GM19397 (cell line): Measurements from ENCODE around the gene TRAPPC8.
"Not testable (repeated sequence)": the region's sequence is repeated elsewhere in the genome, so short reads cannot be mapped to it uniquely, and the experiment has no call there.

ENCODE experiments used
- ATAC-seq: cut with Tn5 transposase; IDR thresholded peaks from one replicate; pipeline ENCODE4 v1.9.1; 2021; ENCODE audit warnings: mild to moderate bottlenecking, moderate library complexity; ENCODE audit not compliant: unreplicated experiment

TRAPPC8 gene

GRCh38 chr18:31942999-31943877, at the start of gene TRAPPC8:
Gene TRAPPC8 (minus strand): TSS chr18:31943128. CDS start chr18:31942764, 364 bp downstream.
- ATAC-seq: peak; percentile 83

- peak; percentile 99 for ATAC-seq
Observed at GRCh38 chr18:31990823-31991222, 47.9 kb upstream of the TRAPPC8 start.

- ATAC-seq: no peak
Observed at GRCh38 chr18:31983976-31984375, 41.0 kb upstream of the TRAPPC8 start.

GRCh38 chr18:31983020-31983419, 40.1 kb upstream of the TRAPPC8 start:
- no peak for ATAC-seq

GRCh38 chr18:31980863-31981262, 37.9 kb upstream of the TRAPPC8 start:
- no peak for ATAC-seq

- ATAC-seq: no peak
Observed at GRCh38 chr18:31979714-31980113, 36.8 kb upstream of the TRAPPC8 start.

- no peak for ATAC-seq
Observed at GRCh38 chr18:31978616-31979015, 35.7 kb upstream of the TRAPPC8 start.

- no peak for ATAC-seq
Observed at GRCh38 chr18:31977270-31977872, 34.4 kb upstream of the TRAPPC8 start.

GRCh38 chr18:31976242-31976641, 33.3 kb upstream of the TRAPPC8 start:
- ATAC-seq: no peak

GRCh38 chr18:31973929-31974546, 31.1 kb upstream of the TRAPPC8 start:
- no peak for ATAC-seq

GRCh38 chr18:31970617-31971016, 27.7 kb upstream of the TRAPPC8 start:
- no peak for ATAC-seq

- ATAC-seq: no peak
Observed at GRCh38 chr18:31965316-31965970, 22.5 kb upstream of the TRAPPC8 start.

GRCh38 chr18:31957728-31958127, 14.8 kb upstream of the TRAPPC8 start:
- ATAC-seq: no peak

GRCh38 chr18:31954349-31954748, 11.4 kb upstream of the TRAPPC8 start:
- ATAC-seq: no peak

- not testable (repeated sequence) for ATAC-seq
Observed at GRCh38 chr18:31953699-31954098, 10.8 kb upstream of the TRAPPC8 start.

- ATAC-seq: no peak
Observed at GRCh38 chr18:31952223-31952622, 9.3 kb upstream of the TRAPPC8 start.

GRCh38 chr18:31950583-31950982, 7.7 kb upstream of the TRAPPC8 start:
- ATAC-seq: no peak

- not testable (repeated sequence) for ATAC-seq
Observed at GRCh38 chr18:31948349-31948748, 5.4 kb upstream of the TRAPPC8 start.

GRCh38 chr18:31946305-31947046, 3.5 kb upstream of the TRAPPC8 start:
- ATAC-seq: no peak
